ENCODE measurements around the gene MIOX.

The MIOX gene

GRCh38 chr22:50440544-50441249 is 46.0 kb upstream of the MIOX start:
- H3K4me3 ChIP-seq (ENCODE audit: low read depth, low read length): no peak overlapping the region
- TF ChIP-seq, protein P1, sequence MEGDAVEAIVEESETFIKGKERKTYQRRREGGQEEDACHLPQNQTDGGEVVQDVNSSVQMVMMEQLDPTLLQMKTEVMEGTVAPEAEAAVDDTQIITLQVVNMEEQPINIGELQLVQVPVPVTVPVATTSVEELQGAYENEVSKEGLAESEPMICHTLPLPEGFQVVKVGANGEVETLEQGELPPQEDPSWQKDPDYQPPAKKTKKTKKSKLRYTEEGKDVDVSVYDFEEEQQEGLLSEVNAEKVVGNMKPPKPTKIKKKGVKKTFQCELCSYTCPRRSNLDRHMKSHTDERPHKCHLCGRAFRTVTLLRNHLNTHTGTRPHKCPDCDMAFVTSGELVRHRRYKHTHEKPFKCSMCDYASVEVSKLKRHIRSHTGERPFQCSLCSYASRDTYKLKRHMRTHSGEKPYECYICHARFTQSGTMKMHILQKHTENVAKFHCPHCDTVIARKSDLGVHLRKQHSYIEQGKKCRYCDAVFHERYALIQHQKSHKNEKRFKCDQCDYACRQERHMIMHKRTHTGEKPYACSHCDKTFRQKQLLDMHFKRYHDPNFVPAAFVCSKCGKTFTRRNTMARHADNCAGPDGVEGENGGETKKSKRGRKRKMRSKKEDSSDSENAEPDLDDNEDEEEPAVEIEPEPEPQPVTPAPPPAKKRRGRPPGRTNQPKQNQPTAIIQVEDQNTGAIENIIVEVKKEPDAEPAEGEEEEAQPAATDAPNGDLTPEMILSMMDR (IDR thresholded peaks at IDR 0.05; ENCODE audit: low read depth, low read length): no peak
- no peak for DNase-seq (ENCODE audit: low read depth, low spot score)
- in situ Hi-C loops (cut with HindIII; ENCODE audit: low sequenced_read_pairs): no loop called here

GRCh38 chr22:50441428-50441993 is 45.1 kb upstream of the MIOX start:
- TF ChIP-seq, protein P1 (IDR thresholded peaks at IDR 0.05; ENCODE audit: low read depth, low read length): no peak
- in situ Hi-C loops (cut with HindIII; ENCODE audit: low sequenced_read_pairs): no loop called here
- DNase-seq (ENCODE audit: low read depth, low spot score): no peak
- no peak overlapping the region for H3K4me3 ChIP-seq (ENCODE audit: low read depth, low read length)

DNA sequence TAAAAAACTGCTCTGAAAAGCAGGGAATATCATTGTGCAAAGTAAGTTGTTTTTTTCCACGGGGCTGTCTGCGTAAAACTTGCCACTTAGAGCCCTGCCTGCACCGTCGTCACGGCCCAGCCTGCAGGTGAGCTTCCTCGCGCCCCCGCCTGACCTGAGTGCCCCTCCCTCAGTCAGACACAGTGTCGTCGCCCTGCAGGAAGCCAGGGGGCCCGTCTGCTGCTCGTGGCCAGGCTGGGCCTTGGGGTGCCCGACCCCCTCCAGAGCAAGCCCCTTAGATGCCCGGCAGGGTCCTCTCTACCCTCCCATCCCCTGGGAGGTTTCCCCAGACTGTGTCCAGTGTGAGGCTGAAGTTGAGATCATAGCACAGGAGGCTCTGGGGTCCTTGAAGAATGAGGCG is 43.5 kb upstream of the MIOX start:
- TF ChIP-seq, protein P1 (IDR thresholded peaks at IDR 0.05; ENCODE audit: low read depth, low read length): no peak
- H3K4me3 ChIP-seq (ENCODE audit: low read depth, low read length): no peak overlapping the region
- DNase-seq (ENCODE audit: low read depth, low spot score): no peak
- in situ Hi-C loops (cut with HindIII; ENCODE audit: low sequenced_read_pairs): no loop called here

DNA sequence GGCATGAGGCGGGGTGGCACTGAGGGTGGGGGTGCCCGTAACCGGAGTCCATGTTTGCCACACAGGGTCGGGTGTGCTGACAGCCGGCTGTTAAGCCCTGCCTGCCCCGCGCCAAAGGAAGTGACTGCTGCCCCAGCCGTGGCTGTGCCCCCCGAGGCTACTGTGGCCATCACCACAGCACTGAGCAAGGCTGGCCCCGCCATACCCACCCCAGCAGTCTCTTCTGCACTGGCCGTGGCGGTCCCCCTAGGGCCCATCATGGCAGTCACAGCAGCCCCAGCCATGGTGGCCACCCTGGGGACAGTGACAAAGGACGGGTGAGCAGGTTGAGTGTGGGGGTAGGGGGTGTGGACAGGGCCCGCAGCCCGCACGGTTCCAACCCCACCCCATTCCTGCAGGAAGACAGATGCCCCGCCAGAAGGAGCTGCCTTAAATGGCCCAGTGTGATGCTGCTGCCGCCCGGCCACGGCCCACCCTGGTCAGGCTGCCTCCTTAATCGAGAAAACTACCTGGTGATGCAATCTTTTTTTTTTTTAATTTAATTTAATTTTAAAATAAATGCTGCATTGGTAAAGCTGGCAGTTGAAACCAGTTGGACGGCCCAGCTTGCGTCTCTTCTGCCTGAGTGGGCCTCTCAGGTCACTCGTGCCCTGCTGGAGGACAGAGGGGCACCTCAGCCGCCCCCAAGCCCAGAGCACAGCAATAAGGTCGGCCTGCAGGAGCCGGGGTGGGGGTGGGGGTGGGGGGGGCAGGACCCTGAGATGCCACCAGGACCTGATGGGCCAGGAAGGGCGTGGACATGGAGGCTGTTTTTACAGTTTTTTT is 42.6 kb upstream of the MIOX start:
- TF ChIP-seq, protein P1 (IDR thresholded peaks at IDR 0.05; ENCODE audit: low read depth, low read length): no peak
- DNase-seq (ENCODE audit: low read depth, low spot score): no peak
- in situ Hi-C loops (cut with HindIII; ENCODE audit: low sequenced_read_pairs): no loop called here
- no peak overlapping the region for H3K4me3 ChIP-seq (ENCODE audit: low read depth, low read length)

DNA sequence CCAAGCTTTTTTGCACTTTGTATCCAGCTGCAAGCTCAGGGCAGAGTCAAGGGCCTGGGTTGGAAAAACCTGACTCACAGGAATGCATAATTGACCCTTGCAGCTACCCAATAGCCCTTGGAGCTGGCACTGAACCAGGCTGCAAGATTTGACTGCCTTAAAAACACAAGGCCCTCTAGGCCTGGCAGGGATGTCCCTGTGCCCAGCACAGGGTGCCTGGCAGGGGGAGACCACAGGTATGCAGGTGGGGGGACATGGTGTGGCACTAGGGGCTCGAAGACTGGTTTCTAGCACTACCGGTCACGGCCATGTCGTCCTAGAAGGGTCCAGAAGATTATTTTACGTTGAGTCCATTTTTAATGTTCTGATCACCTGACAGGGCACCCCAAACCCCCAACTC is 42.0 kb upstream of the MIOX start:
- in situ Hi-C loops (cut with HindIII; ENCODE audit: low sequenced_read_pairs): no loop called here
- peak; percentile 75 for DNase-seq (ENCODE audit: low read depth, low spot score)
- H3K4me3 ChIP-seq (ENCODE audit: low read depth, low read length): no peak overlapping the region
- TF ChIP-seq, protein P1 (IDR thresholded peaks at IDR 0.05; ENCODE audit: low read depth, low read length): no peak

GRCh38 chr22:50445071-50445879 is 41.4 kb upstream of the MIOX start:
- TF ChIP-seq, protein P1 (IDR thresholded peaks at IDR 0.05; ENCODE audit: low read depth, low read length): no peak
- in situ Hi-C loops (cut with HindIII; ENCODE audit: low sequenced_read_pairs): no loop called here
- no peak for DNase-seq (ENCODE audit: low read depth, low spot score)
- no peak overlapping the region for H3K4me3 ChIP-seq (ENCODE audit: low read depth, low read length)
